ENCODE results near the gene LRRC46. TPM values are rescaled to one million over a fixed set of nuclear protein-coding genes. Genes with fewer than 3 reads are reported as not detected.

Gene LRRC46
- total and polyA plus RNA-seq, 2 experiments from 2014 or later, result 0.18 to 0.35 TPM

DNA sequence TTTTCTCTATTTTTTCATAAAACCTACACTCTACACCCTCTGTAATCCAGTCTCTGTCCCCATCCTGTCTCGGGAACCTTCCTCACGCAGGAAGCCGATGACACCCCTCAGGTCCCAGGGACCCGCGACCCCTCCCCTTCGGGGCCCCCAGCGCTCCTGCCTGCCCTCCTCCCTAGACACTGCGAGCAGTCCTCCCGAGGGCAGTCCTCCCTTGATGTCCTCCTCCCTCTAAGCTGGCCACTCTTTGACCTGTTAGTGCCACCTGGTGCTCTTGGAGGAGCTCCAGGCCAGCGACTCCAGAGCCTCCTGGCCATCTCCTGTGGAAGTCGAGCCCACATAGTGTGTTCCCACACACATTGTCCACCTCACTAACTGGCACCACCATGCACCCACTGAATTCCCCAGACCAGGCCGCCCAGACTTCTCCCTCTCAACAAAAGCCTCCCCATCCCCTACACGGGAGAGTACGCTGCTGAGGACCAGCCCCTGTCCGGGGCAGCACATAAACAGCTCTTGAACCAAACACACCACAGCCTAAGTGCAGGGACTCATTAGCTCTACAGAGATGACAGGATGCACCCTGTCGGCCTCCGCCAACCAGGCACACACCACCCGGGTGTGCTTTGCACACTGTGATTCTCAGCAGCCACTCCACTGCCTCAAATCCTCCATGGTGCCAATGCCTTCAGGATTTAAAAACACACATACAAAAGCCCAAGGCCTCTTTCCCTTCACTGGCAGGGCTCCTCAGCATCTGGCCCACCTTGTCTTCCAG is 19.1 kb upstream of the LRRC46 start:
- Histone ChIP-seq H3K27me3 (ENCODE audit: insufficient read depth) (no peaks in the 10 kb centered on the region), H3K4me1 (ENCODE audit: insufficient read depth) (no peaks in the 10 kb centered on the region), H3K27ac (ENCODE audit: low read depth) (no peak overlapping the region), H3K79me2 (replicated peaks; ENCODE audit: insufficient read depth) (no peaks in the 10 kb centered on the region), H3K36me3 (ENCODE audit: insufficient read depth) (no peaks in the 10 kb centered on the region), H3K9me2 (ENCODE audit: insufficient read depth) (no peaks in the 10 kb centered on the region), H4K20me1 (replicated peaks; ENCODE audit: insufficient read depth) (no peaks in the 10 kb centered on the region), H3K4me3 (no peak overlapping the region), H3F3A (replicated peaks; ENCODE audit: low read depth) (no peaks in the 10 kb centered on the region), H2AFZ (no peak overlapping the region), H3K4me2 (no peak overlapping the region)
- H3K27me3 Mint-ChIP-seq (ENCODE audit: insufficient read depth, low read depth, poor library complexity), result peaks cover 2% of the 10 kb centered on the region
- no peak overlapping the region for H3K27ac Mint-ChIP-seq
- H3K4me1 Mint-ChIP-seq, result peaks cover 7% of the 10 kb centered on the region; the same call in 2 of the 3 replicates
- TF ChIP-seq EZH2phosphoT487 (IDR thresholded peaks at IDR 0.05; ENCODE audit: unreplicated experiment), result no peak
- TF ChIP-seq, protein P1, sequence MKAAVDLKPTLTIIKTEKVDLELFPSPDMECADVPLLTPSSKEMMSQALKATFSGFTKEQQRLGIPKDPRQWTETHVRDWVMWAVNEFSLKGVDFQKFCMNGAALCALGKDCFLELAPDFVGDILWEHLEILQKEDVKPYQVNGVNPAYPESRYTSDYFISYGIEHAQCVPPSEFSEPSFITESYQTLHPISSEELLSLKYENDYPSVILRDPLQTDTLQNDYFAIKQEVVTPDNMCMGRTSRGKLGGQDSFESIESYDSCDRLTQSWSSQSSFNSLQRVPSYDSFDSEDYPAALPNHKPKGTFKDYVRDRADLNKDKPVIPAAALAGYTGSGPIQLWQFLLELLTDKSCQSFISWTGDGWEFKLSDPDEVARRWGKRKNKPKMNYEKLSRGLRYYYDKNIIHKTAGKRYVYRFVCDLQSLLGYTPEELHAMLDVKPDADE (IDR thresholded peaks at IDR 0.05), result no peak
- no peak for TF ChIP-seq ZNF114 (CRISPR knock-in tag; IDR thresholded peaks at IDR 0.05)
- no peak for TF ChIP-seq STAT1 (IDR thresholded peaks at IDR 0.05; ENCODE audit: unreplicated experiment)
- TF ChIP-seq CREB1 (CRISPR knock-in tag; IDR thresholded peaks at IDR 0.05; ENCODE audit: low read depth), result no peak
- TF ChIP-seq POLR2AphosphoS5 (IDR thresholded peaks at IDR 0.05; ENCODE audit: low read depth), result no peak
- TF ChIP-seq JUNB (IDR thresholded peaks at IDR 0.05; ENCODE audit: unreplicated experiment), result no peak
- H3K36me3 Mint-ChIP-seq (ENCODE audit: low read depth), result peaks cover 7% of the 10 kb centered on the region; the same call in 1 of the 3 replicates
- H3K4me3 Mint-ChIP-seq, result no peak overlapping the region
- H3K9me3 Mint-ChIP-seq, result no peaks in the 10 kb centered on the region; the same call in 2 of the 3 replicates
- ATAC-seq, result no peak
- no peak for DNase-seq (ENCODE audit: low spot score)

DNA sequence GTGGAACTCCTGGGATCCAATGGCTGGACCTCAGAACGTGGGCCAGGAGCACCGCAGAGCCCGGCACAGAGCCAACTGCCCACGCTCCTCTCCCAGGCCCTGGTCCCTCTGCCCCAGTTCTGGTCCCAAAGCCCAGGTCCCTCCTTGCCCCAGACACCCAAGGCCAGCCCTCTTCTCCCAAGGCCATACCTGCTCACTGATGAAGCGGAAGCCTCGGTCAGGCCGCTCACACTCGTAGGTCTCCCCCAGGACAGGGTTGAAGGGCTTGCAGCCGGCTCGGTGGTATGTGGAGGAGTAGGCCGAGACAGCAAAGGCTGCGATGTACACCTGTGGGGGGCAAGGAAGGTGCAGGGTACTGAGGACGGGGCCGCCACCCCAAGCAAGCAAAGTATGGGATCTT is 18.4 kb upstream of the LRRC46 start:
- no peaks in the 10 kb centered on the region for H3F3A ChIP-seq (replicated peaks; ENCODE audit: low read depth)
- no peak overlapping the region for H3K4me2 ChIP-seq
- Mint-ChIP-seq H3K4me3 (no peak overlapping the region), H3K36me3 (ENCODE audit: low read depth) (peaks cover 7% of the 10 kb centered on the region; the same call in 1 of the 3 replicates), H3K4me1 (peaks cover 7% of the 10 kb centered on the region; the same call in 2 of the 3 replicates), H3K27ac (no peak overlapping the region), H3K27me3 (ENCODE audit: insufficient read depth, low read depth, poor library complexity) (peaks cover 2% of the 10 kb centered on the region), H3K9me3 (no peaks in the 10 kb centered on the region; the same call in 2 of the 3 replicates)
- no peak for DNase-seq (ENCODE audit: low spot score)
- H3K79me2 ChIP-seq (replicated peaks; ENCODE audit: insufficient read depth), result no peaks in the 10 kb centered on the region
- H3K36me3 ChIP-seq (ENCODE audit: insufficient read depth), result no peaks in the 10 kb centered on the region
- ATAC-seq, result no peak
- no peaks in the 10 kb centered on the region for H3K9me2 ChIP-seq (ENCODE audit: insufficient read depth)
- no peaks in the 10 kb centered on the region for H3K4me1 ChIP-seq (ENCODE audit: insufficient read depth)
- no peak overlapping the region for H2AFZ ChIP-seq
- H3K27me3 ChIP-seq (ENCODE audit: insufficient read depth), result no peaks in the 10 kb centered on the region
- no peaks in the 10 kb centered on the region for H4K20me1 ChIP-seq (replicated peaks; ENCODE audit: insufficient read depth)
- H3K4me3 ChIP-seq, result no peak overlapping the region
- no peak overlapping the region for H3K27ac ChIP-seq (ENCODE audit: low read depth)
- TF ChIP-seq NANOG (IDR thresholded peaks at IDR 0.05; ENCODE audit: borderline replicate concordance) (no peak), JUNB (IDR thresholded peaks at IDR 0.05; ENCODE audit: unreplicated experiment) (no peak), EZH2 (IDR thresholded peaks at IDR 0.05; ENCODE audit: low read depth, unreplicated experiment) (no peak), EZH2phosphoT487 (IDR thresholded peaks at IDR 0.05; ENCODE audit: unreplicated experiment) (no peak), ZNF114 (CRISPR knock-in tag; IDR thresholded peaks at IDR 0.05) (no peak), POLR2AphosphoS5 (IDR thresholded peaks at IDR 0.05; ENCODE audit: low read depth) (no peak), CREB1 (CRISPR knock-in tag; IDR thresholded peaks at IDR 0.05; ENCODE audit: low read depth) (no peak), ZNF331 (CRISPR knock-in tag; IDR thresholded peaks at IDR 0.05; ENCODE audit: low read depth) (no peak)
- TF ChIP-seq, protein P1 (IDR thresholded peaks at IDR 0.05), result no peak
- TF ChIP-seq, protein P2, sequence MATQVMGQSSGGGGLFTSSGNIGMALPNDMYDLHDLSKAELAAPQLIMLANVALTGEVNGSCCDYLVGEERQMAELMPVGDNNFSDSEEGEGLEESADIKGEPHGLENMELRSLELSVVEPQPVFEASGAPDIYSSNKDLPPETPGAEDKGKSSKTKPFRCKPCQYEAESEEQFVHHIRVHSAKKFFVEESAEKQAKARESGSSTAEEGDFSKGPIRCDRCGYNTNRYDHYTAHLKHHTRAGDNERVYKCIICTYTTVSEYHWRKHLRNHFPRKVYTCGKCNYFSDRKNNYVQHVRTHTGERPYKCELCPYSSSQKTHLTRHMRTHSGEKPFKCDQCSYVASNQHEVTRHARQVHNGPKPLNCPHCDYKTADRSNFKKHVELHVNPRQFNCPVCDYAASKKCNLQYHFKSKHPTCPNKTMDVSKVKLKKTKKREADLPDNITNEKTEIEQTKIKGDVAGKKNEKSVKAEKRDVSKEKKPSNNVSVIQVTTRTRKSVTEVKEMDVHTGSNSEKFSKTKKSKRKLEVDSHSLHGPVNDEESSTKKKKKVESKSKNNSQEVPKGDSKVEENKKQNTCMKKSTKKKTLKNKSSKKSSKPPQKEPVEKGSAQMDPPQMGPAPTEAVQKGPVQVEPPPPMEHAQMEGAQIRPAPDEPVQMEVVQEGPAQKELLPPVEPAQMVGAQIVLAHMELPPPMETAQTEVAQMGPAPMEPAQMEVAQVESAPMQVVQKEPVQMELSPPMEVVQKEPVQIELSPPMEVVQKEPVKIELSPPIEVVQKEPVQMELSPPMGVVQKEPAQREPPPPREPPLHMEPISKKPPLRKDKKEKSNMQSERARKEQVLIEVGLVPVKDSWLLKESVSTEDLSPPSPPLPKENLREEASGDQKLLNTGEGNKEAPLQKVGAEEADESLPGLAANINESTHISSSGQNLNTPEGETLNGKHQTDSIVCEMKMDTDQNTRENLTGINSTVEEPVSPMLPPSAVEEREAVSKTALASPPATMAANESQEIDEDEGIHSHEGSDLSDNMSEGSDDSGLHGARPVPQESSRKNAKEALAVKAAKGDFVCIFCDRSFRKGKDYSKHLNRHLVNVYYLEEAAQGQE (IDR thresholded peaks at IDR 0.05; ENCODE audit: unreplicated experiment), result no peak
- TF ChIP-seq, protein P3, sequence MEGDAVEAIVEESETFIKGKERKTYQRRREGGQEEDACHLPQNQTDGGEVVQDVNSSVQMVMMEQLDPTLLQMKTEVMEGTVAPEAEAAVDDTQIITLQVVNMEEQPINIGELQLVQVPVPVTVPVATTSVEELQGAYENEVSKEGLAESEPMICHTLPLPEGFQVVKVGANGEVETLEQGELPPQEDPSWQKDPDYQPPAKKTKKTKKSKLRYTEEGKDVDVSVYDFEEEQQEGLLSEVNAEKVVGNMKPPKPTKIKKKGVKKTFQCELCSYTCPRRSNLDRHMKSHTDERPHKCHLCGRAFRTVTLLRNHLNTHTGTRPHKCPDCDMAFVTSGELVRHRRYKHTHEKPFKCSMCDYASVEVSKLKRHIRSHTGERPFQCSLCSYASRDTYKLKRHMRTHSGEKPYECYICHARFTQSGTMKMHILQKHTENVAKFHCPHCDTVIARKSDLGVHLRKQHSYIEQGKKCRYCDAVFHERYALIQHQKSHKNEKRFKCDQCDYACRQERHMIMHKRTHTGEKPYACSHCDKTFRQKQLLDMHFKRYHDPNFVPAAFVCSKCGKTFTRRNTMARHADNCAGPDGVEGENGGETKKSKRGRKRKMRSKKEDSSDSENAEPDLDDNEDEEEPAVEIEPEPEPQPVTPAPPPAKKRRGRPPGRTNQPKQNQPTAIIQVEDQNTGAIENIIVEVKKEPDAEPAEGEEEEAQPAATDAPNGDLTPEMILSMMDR (conservative IDR thresholded peaks at IDR 0.05; ENCODE audit: low read depth in 2 of 2), result no peak

All from GM23338 (cell line).